Umbilical cord (tissue), 2 donors: ENCODE measurements around the gene AK5. TPM values are rescaled to one million over a fixed set of nuclear protein-coding genes. Genes with fewer than 3 reads are reported as not detected.
"Not testable (repeated sequence)": the region's sequence is repeated elsewhere in the genome, so short reads cannot be mapped to it uniquely, and the experiment has no call there.

Experiments used
- DNase-seq: peaks from one replicate; pipeline ENCODE4 v3.0.0-alpha.2; 2015; ENCODE audit warnings: low spot score
- total RNA-seq: library from RNA; depleted of rRNA; stranded (reverse); fragments of >200 nt; gene quantifications from one replicate; pipeline ENCODE4 v1.2.3, GENCODE V29; 2014; ENCODE audit warnings: low replicate concordance; ENCODE audit not compliant: insufficient read depth

AK5 gene
- total RNA-seq, 1 donor from 2014 or later = 9.9 TPM

GRCh38 chr1:77499466-77499865 is 217.6 kb downstream of the AK5 start:
- no peak for DNase-seq

GRCh38 chr1:77504986-77505385 is 223.2 kb downstream of the AK5 start:
- DNase-seq = no peak

GRCh38 chr1:77506771-77507170 is 225.0 kb downstream of the AK5 start:
- DNase-seq = no peak

DNA sequence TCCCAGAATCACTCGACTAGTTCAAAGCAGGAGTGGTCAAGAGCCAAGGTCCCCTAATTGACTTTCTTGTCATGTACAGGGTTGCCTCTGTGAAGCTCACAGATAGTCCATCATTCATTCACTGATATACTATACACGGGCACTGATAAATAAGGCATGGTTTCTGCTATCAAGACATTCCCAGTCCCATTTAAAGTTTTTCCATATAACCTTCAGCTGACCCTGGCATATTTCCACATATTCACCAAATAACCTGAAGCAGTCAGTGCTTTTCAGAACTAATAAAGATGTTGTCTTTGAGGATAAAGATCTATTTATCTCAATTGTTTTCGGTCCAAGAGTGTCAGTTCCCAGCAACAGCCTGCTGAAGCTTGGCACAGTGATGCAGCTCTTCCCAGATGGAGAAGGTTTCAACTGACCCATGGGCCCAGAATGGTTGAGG is 227.3 kb downstream of the AK5 start:
- DNase-seq = no peak

- no peak for DNase-seq
Observed at GRCh38 chr1:77509898-77510297, 228.1 kb downstream of the AK5 start.

DNA sequence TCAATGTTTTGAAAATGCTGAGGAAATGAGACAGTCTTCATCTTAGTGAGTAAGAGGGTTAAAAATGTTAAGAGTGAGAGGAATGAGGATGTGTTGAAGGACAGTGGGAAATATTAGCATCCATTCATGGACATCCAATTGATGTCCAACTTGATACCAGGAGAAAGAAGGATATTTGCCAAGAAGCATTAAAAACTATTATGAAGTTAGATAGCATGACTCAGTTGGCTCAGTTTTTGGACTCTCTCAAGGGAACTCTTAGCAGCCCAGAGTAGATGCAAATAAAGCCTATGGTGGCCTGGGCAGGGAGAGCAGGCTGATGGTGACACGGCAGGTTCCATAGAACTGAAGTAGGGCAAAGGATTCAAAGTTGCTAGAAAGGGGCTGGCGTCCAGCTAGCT is 229.6 kb downstream of the AK5 start:
- DNase-seq = no peak

- not testable (repeated sequence) for DNase-seq
Observed at GRCh38 chr1:77512650-77513049, 230.8 kb downstream of the AK5 start.

- peak; percentile 70 for DNase-seq
Observed at GRCh38 chr1:77513839-77514763, 232.3 kb downstream of the AK5 start.

DNA sequence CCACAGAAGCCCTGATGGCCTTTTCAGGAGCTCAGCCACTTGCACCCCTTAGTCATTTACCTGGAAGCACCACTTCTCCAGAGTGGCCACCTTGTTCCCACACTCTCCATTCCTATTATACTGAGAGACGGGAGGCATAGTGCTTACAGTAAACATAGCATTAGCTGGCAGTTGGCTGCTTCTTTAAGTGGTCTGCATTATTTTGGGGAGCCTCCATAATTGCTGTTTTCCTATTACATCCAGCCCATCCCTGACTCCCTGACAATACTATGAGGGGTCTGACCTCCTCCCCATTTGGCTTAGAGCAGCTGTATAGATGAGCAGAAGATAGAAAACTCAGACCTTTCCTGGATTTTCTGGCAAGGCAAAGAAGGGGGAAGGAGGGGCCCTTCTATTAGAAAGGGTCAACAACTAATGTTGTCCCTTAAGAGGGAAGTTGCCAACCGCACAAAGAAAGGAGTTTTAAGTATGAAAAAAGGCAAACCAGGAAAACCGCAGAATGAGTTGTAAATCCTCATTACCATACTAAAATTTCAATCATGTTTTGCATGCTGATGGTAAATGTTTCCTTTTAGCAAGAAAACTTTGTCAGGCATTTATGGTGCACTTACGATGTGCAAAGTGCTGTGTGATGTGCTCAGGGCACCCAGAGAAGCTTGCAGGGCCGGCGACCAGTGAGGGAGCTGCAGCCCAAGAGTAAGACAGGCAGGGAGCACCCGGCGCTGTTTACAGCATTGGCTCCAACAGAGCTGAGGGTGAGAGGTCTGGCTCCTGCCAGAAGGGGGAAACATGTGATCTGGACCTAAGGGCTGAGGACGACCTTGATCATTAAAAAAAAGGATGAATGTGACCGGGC is 233.3 kb downstream of the AK5 start:
- peak; percentile 28 for DNase-seq

DNA sequence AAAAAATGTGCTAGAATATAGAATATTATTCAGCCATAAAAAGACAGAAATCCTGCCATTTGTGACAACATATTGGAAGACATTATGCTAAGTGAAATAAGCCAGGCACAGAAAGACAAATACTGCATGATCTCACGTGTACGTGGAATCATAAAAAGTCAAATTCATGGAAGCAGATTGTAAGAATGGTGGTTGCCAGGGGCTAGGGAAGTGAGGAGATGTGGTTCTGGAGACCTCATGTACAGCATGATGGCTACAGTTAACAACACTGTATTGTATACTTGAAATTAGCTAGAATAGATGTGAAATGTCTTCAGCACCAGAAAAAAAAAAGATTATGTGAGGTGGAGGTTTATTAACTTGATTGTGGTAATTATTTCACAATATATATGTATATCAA is 234.3 kb downstream of the AK5 start:
- no peak for DNase-seq

DNA sequence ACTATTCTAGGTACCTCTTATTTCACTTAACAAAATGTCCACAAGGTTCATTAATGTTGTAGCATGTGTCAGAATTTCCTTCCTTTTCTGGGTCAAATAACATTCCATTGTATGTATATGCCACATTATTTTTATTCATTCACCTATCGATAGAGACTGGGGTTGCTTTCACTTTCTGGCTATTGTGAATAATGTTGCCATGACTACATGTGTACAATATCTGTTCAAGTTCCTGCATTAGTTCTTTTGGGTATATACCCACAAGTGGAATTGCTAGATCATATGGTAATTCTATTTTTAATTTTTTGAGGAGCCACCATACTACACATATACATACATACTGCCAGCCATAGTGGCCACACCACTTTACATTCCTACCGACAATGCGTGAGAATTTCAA is 242.2 kb downstream of the AK5 start:
- DNase-seq = no peak

DNA sequence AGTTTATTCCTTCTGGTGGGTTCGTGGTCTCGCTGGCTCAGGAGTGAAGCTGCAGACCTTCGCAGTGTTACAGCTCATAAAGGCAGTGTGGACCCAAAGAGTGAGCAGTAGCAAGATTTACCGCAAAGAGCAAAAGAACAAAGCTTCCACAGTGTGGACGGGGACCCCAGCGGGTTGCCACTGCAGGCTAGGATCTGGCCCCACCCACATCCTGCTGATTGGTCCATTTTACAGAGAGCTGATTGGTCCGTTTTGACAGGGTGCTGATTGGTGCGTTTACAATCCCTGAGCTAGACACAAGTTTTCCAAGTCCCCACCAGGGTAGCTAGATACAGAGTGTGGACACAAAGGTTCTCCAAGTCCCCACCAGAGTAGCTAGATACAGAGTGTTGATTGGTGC is 249.3 kb downstream of the AK5 start:
- not testable (repeated sequence) for DNase-seq

DNA sequence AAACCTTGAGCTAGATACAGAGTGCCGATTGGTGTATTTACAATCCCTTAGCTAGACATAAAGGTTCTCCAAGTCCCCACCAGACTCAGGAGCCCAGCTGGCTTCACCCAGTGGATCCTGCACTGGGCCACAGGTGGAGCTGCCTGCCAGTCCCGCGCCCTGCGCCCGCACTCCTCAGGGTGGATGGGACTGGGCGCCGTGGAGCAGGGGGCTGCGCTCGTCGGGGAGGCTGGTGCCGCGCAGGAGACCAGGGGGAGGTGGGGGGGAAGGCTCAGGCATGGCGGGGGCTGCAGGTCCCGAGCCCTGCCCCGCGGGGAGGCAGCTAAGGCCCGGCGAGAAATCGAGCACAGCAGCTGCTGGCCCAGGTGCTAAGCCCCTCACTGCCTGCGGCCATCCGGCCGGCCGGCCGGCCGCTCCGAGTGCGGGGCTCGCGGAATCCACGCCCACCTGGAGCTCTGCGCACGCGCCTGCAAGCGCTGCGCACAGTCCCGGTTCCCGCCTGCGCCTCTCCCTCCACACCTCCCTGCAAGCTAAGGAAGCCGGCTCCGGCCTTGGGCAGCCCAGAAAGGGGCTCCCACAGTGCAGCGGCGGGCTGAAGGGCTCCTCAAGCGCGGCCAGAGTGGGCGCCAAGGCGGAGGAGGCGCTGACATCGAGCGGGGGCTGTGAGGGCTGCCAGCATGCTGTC is 249.9 kb downstream of the AK5 start:
- not testable (repeated sequence) for DNase-seq

DNA sequence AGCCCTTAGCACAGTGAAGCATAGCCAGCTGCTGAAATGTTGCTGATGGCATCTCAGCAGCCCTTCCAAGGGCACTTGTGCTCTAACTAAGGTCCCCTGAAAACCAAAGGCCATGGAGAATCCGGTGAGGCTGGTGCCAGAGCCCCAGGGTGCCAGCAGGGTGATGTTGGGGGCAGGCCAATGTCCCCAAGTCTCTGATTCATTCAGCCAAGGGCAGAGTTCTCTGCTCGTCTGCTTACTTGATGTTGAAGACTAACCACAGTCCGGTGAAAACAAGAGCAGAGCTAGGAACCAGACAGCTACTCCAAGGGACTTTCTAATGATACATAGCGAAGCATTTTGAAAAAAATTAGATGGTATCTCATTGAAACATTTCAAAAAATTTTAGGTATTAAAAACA is 250.8 kb downstream of the AK5 start:
- no peak for DNase-seq

DNA sequence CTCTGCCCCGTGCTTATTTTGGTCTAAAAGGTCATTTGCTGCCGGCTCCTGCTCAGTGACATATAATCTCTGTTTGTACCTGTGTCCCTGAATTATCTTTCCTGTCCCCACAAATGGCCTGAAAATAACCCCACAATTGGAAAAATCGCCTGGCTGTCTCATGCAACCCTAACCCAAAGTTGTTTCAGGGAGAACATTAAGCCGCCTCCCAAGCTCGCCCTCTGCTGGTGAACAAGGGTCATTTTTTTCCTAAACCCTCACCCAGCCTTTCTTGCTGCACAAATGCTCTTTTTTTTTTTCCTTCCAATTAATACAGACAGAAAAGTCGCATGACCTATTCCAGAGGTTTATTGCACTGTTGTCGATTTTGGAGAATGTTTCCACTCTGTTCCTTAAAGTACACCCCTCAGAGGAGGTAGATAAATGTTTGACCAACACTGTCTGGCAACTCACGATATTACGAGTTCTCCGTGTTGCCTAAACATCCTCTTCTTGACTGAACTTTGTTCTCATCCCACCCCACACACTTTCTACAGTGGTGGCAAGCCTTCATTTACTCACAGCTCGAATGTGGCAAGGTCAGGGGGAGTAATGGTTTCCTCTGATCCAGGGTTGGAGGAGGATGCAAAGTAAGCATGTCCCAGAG is 252.0 kb downstream of the AK5 start:
- DNase-seq = peak; percentile 53

- no peak for DNase-seq
Observed at GRCh38 chr1:77534456-77534855, 252.6 kb downstream of the AK5 start.

- DNase-seq = no peak
Observed at GRCh38 chr1:77536813-77537212, 255.0 kb downstream of the AK5 start.

DNA sequence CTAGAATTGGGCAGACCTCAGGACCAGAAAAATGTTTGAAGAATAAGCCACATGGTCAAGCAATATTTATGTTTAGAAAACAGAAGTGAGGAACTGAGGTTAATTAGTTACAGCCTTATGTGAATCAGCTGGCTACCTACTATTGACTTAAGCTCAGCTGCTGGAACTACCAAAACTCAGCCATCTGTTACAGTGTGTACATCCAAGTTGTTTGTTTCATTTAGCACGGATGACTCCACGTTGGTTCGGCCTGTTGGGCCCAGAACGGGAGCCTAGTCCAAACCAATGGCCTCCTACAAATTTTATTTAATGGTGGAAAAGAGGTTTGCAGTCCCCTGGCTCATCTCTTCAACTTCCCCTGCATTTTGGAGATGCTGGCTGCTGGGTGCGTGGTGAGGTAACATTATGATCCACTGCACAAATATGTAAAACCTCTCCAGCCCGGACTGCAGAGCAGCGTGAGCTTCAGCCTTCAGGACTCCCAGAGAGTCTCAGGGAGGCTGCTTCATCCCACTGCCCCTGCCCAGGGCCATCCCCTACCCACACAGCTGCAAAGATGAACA is 257.2 kb downstream of the AK5 start:
- no peak for DNase-seq

- no peak for DNase-seq
Observed at GRCh38 chr1:77539519-77540142, 257.8 kb downstream of the AK5 start.

DNA sequence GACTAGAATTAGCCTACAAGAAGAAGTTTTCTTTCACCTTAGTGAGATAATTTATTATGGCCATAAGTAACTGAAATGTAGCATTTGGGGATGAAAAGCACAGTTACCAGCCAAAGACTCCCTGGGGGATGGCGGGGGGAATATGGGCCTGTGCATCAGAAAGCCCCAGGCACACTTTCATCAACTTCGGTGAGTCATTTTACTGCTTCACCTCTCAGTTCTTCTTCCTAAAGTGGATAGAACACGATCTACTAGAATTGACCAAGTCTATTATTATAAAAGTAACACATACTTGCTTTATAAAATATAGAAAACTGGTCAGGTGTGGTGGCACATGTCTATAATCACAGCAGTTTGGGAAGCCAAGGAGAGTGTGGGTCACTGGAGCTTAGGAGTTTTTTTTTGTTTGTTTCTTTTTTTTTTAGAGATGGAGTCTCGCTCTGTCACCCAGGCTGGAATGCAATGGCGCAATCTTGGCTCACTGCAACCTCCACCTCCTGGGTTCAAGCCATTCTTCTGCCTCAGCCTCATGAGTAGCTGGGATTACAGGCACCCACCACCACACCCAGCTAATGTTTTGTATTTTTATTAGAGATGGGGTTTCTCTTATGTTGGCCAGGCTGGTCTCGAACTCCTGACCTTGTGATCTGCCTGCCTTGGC is 258.8 kb downstream of the AK5 start:
- no peak for DNase-seq
